Lower leg skin (tissue), 3 donors: ENCODE results near the gene RAD21L1.

Experiments
- CTCF ChIP-seq, 3 donors: fragments of 450-650 bp; IDR thresholded peaks; one replicate each; pipeline ENCODE4 v1.5.1; 2016; ENCODE audit warnings: antibody characterized with exemption in 3 of 3, mild to moderate bottlenecking in 3 of 3, moderate library complexity in 2 of 3
- POLR2A ChIP-seq, 2 donors: fragments of 450-650 bp; IDR thresholded peaks; one replicate each; pipeline ENCODE4 v1.6.1; 2016 to 2017; ENCODE audit warnings: antibody characterized with exemption in 2 of 2, mild to moderate bottlenecking in 1 of 2, moderate library complexity in 1 of 2

GRCh38 chr20:1252416-1252815, 26.6 kb downstream of the RAD21L1 start:
- no peak for TF ChIP-seq CTCF (IDR thresholded peaks at IDR 0.05)
- TF ChIP-seq POLR2A (IDR thresholded peaks at IDR 0.05) = no peak
